Endothelial cell of umbilical vein (primary cell): Measurements from ENCODE around the gene SIGLEC8.

Source experiments
- EZH2 ChIP-seq: IDR thresholded peaks from 2 replicates; pipeline ENCODE4 v1.6.1; 2012; ENCODE audit warnings: borderline replicate concordance, low read depth, mild to moderate bottlenecking, moderate library complexity, low read length, inconsistent platforms; ENCODE audit not compliant: severe bottlenecking
- GATA2 ChIP-seq: IDR thresholded peaks from 2 replicates; pipeline ENCODE4 v1.7.0; 2011; ENCODE audit warnings: low read depth, mild to moderate bottlenecking, moderate library complexity, mixed read lengths, low read length; ENCODE audit not compliant: insufficient read length, insufficient read depth
- MYC ChIP-seq: IDR thresholded peaks from one replicate; pipeline ENCODE4 v1.6.1; 2011; ENCODE audit warnings: mild to moderate bottlenecking, low read depth, low read length
- POLR2A ChIP-seq: IDR thresholded peaks from 2 replicates; pipeline ENCODE4 v1.6.1; 2012; ENCODE audit warnings: low read depth, mild to moderate bottlenecking, control low read depth, low read length
- POLR2AphosphoS5 ChIP-seq: IDR thresholded peaks from 2 replicates; pipeline ENCODE4 v1.6.1; 2012; ENCODE audit warnings: low read depth, mild to moderate bottlenecking, control low read depth, low read length, moderate library complexity; ENCODE audit not compliant: insufficient read depth
- TF ChIP-seq, protein P1 (sequence below), 2 donors: IDR thresholded peaks; 1 replicate in 1 of 2; 2 replicates in 1 of 2; pipeline ENCODE4 v1.5.1; 2011; ENCODE audit warnings: low read length in 2 of 2, mild to moderate bottlenecking in 2 of 2, moderate library complexity in 2 of 2, control low read depth in 1 of 2, inconsistent platforms in 1 of 2, low read depth in 1 of 2; ENCODE audit not compliant: insufficient read depth in 1 of 2; ENCODE audit errors: extremely low read depth in 1 of 2

DNA sequence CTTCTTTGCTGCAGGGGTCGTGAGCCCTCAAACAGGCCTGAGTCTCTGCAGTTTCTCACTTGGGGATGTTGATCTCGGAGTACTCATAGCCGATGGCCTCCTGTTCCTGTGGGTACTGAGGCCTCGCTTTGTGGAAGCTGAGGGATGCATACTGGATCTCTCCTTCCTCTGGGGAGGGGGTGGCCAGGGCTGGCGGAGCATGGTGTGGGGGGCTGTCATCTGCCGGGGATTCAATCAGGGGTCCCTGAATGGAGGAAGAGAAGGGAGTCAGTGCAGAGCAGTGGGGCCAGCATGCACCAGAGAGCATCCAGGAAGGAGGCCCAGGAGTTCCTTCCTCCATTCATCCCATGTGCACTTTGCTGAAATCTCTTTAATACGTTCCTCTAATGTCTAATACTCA lies 33.3 kb upstream of the SIGLEC8 start:
- TF ChIP-seq, protein P1, sequence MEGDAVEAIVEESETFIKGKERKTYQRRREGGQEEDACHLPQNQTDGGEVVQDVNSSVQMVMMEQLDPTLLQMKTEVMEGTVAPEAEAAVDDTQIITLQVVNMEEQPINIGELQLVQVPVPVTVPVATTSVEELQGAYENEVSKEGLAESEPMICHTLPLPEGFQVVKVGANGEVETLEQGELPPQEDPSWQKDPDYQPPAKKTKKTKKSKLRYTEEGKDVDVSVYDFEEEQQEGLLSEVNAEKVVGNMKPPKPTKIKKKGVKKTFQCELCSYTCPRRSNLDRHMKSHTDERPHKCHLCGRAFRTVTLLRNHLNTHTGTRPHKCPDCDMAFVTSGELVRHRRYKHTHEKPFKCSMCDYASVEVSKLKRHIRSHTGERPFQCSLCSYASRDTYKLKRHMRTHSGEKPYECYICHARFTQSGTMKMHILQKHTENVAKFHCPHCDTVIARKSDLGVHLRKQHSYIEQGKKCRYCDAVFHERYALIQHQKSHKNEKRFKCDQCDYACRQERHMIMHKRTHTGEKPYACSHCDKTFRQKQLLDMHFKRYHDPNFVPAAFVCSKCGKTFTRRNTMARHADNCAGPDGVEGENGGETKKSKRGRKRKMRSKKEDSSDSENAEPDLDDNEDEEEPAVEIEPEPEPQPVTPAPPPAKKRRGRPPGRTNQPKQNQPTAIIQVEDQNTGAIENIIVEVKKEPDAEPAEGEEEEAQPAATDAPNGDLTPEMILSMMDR (IDR thresholded peaks at IDR 0.05; ENCODE audit: extremely low read depth in 1 of 2, insufficient read depth in 1 of 2, low read depth in 1 of 2, low read length in 2 of 2), result no peak
- TF ChIP-seq POLR2A (no peak), POLR2AphosphoS5 (no peak), EZH2 (no peak), GATA2 (no peak), MYC (no peak)
